A549 (cell line): ENCODE data around the gene KCNQ5.

Experiments used
- CTCF ChIP-seq: fragments of >200 bp; sonication (Bioruptor Twin); formaldehyde crosslinking; IDR thresholded peaks from 3 replicates; pipeline ENCODE4 v1.5.1; 2016
- EP300 ChIP-seq, 2 experiments: fragments of >200 bp; sonication (Bioruptor Twin); formaldehyde crosslinking; IDR thresholded peaks; 2 replicates in 1 of 2; 3 replicates in 1 of 2; pipeline ENCODE4 v1.6.1; 2016 to 2017
- KDM5A ChIP-seq: fragments of 200-600 bp; sonication (generic); IDR thresholded peaks from 2 replicates; pipeline ENCODE4 v1.6.1; 2016; ENCODE audit warnings: antibody characterized with exemption, mild to moderate bottlenecking
- POLR2A ChIP-seq: IDR thresholded peaks from 2 replicates; pipeline ENCODE4 v1.6.1; 2012; ENCODE audit warnings: mild to moderate bottlenecking, low read length
- SMC3 ChIP-seq: fragments of >200 bp; sonication (Bioruptor Twin); formaldehyde crosslinking; IDR thresholded peaks from 3 replicates; pipeline ENCODE4 v1.6.1; 2018; ENCODE audit warnings: inconsistent platforms

- TF ChIP-seq CTCF: no peak
- no peak for TF ChIP-seq KDM5A
- TF ChIP-seq POLR2A: no peak
- TF ChIP-seq SMC3: no peak
- no peak for TF ChIP-seq EP300 (IDR thresholded peaks at IDR 0.05)
These were observed 118.3 kb downstream of the KCNQ5 start for GRCh38 chr6:72740135-72740534.
